RWPE2 (cell line): Measurements from ENCODE around the gene IGSF21.

Experiments used
- ATAC-seq: fragments of 200-7000 bp; cut with Tn5 transposase; 3 replicates; pipeline ENCODE4 v1.9.1; 2021; ENCODE audit warnings: low read depth
- DNase-seq: peaks from one replicate; pipeline ENCODE4 v3.0.0-alpha.2; 2020; ENCODE audit warnings: low spot score
- H3K27ac ChIP-seq: fragments of 450-650 bp; 2 replicates; pipeline ENCODE4 v1.5.1; 2017; ENCODE audit warnings: mild to moderate bottlenecking; ENCODE audit not compliant: poor library complexity, severe bottlenecking
- H3K27me3 ChIP-seq: fragments of 250-450 bp; sonication (Bioruptor Pico); 2 replicates; pipeline ENCODE4 v1.5.1; 2021; ENCODE audit warnings: mild to moderate bottlenecking, moderate library complexity; ENCODE audit not compliant: insufficient read depth, poor library complexity, severe bottlenecking
- H3K36me3 ChIP-seq: fragments of 250-450 bp; sonication (Bioruptor Pico); 2 replicates; pipeline ENCODE4 v1.5.1; 2020; ENCODE audit warnings: low read depth, mild to moderate bottlenecking, moderate library complexity
- H3K4me1 ChIP-seq: fragments of 250-450 bp; sonication (Bioruptor Pico); 2 replicates; pipeline ENCODE4 v1.5.1; 2021; ENCODE audit warnings: mild to moderate bottlenecking, moderate library complexity; ENCODE audit not compliant: insufficient read depth, poor library complexity, severe bottlenecking
- H3K4me3 ChIP-seq: fragments of 250-450 bp; sonication (Bioruptor Pico); 2 replicates; pipeline ENCODE4 v1.5.1; 2021; ENCODE audit warnings: mild to moderate bottlenecking, moderate library complexity; ENCODE audit not compliant: severe bottlenecking
- H3K9me3 ChIP-seq: fragments of 250-450 bp; sonication (Bioruptor Pico); 2 replicates; pipeline ENCODE4 v1.5.1; 2021; ENCODE audit warnings: mild to moderate bottlenecking, moderate library complexity; ENCODE audit not compliant: severe bottlenecking
- TF ChIP-seq, protein P1 (sequence below): fragments of 450-650 bp; IDR thresholded peaks from one replicate; pipeline ENCODE4 v1.5.1; 2017; ENCODE audit warnings: mild to moderate bottlenecking, moderate library complexity; ENCODE audit not compliant: poor library complexity, severe bottlenecking

Gene IGSF21

GRCh38 chr1:18373151-18373550 lies 265.6 kb downstream of the IGSF21 start:
- DNase-seq (no peak), ATAC-seq (no peak)
- no peak overlapping the region for H3K27ac ChIP-seq
- no peaks in the 10 kb centered on the region for H3K4me1 ChIP-seq
- H3K4me3 ChIP-seq = no peak overlapping the region
- H3K9me3 ChIP-seq = no peaks in the 10 kb centered on the region
- TF ChIP-seq, protein P1, sequence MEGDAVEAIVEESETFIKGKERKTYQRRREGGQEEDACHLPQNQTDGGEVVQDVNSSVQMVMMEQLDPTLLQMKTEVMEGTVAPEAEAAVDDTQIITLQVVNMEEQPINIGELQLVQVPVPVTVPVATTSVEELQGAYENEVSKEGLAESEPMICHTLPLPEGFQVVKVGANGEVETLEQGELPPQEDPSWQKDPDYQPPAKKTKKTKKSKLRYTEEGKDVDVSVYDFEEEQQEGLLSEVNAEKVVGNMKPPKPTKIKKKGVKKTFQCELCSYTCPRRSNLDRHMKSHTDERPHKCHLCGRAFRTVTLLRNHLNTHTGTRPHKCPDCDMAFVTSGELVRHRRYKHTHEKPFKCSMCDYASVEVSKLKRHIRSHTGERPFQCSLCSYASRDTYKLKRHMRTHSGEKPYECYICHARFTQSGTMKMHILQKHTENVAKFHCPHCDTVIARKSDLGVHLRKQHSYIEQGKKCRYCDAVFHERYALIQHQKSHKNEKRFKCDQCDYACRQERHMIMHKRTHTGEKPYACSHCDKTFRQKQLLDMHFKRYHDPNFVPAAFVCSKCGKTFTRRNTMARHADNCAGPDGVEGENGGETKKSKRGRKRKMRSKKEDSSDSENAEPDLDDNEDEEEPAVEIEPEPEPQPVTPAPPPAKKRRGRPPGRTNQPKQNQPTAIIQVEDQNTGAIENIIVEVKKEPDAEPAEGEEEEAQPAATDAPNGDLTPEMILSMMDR = no peak
- H3K36me3 ChIP-seq = no peaks in the 10 kb centered on the region
- no peaks in the 10 kb centered on the region for H3K27me3 ChIP-seq

DNA sequence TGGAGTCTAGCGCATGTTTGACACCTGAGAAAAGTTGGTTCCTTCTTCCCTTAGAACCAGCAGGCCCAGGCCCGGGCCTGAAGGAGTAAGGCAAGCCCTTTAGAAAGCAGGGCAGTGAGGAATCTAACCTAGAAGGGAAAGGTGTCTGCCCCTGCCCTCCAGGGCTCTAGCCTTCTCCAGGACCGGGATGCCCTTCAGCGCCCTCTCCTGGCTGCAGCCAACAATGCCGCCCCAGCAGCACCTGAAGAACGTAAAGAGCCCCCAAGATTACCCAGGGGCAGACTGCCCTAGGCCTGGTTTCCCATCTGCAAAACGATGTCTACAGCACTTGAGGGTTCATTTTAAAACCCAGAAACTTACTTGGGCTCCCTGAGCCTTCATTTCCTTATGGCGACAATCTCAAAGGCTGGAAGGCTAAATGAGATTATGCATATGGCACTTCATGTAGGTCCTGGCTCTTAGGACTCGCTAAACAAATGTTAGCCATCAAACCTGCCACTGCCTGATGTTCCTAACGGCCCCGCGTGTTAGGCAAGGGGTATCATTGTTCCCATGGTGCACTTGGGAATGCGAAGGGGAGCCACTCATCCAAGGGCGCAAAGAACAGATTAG lies 266.4 kb downstream of the IGSF21 start:
- Histone ChIP-seq H3K36me3 (no peaks in the 10 kb centered on the region), H3K27ac (no peak overlapping the region), H3K9me3 (no peaks in the 10 kb centered on the region), H3K4me3 (no peak overlapping the region), H3K4me1 (no peaks in the 10 kb centered on the region), H3K27me3 (no peaks in the 10 kb centered on the region)
- TF ChIP-seq, protein P1 = no peak
- ATAC-seq (no peak), DNase-seq (no peak)

- no peak for ATAC-seq
- Histone ChIP-seq H3K9me3 (no peaks in the 10 kb centered on the region), H3K27me3 (no peaks in the 10 kb centered on the region), H3K27ac (no peak overlapping the region), H3K4me3 (no peak overlapping the region), H3K36me3 (no peaks in the 10 kb centered on the region), H3K4me1 (no peaks in the 10 kb centered on the region)
- TF ChIP-seq, protein P1 = no peak
- DNase-seq = no peak
Observed at GRCh38 chr1:18376661-18377060, 269.1 kb downstream of the IGSF21 start.

DNA sequence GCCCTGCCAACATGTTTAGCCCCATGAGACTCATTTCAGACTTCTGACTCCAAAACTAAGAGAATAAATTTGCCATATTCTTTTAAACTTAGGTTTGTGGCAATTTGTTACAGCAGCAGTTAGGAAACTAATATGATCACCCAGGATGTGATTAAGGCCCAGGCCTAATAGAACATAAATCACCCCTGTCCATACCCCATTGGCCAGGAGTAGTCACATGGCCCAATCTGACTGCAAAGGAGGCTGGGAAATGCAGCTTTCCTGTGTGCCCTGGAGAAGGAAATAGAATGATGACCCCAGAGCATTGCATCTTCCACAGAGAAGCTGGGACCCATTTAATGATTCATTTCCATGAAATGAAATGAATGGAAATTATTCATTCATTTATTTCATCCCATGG lies 272.7 kb downstream of the IGSF21 start:
- no peaks in the 10 kb centered on the region for H3K36me3 ChIP-seq
- TF ChIP-seq, protein P1 = no peak
- H3K4me1 ChIP-seq = no peaks in the 10 kb centered on the region
- no peaks in the 10 kb centered on the region for H3K9me3 ChIP-seq
- no peak overlapping the region for H3K27ac ChIP-seq
- no peak for DNase-seq
- H3K4me3 ChIP-seq = no peak overlapping the region
- peaks cover 3% of the 10 kb centered on the region for H3K27me3 ChIP-seq
- no peak for ATAC-seq

DNA sequence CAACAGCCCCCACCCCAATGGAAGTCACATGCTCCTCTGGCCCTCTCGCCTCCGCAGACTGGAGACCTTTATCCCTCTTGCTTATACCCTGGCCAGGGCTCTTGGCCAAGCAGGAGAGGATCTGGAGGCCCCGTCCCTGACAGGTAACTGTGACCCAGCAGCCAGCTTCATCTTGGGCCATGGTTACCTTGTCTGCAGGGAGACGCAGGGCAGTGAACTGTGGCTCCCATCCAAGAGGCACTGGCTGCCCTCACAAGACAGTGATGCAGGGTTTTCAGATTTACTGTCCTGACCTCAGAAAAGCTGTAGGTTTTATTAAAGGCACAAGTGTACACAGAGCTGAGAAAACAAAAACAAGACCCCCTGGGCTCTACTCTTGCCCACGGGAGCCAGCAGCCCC lies 276.5 kb downstream of the IGSF21 start:
- peaks cover 18% of the 10 kb centered on the region for H3K27me3 ChIP-seq
- ATAC-seq = no peak
- TF ChIP-seq, protein P1 = no peak

More for the DNA sequence above, 276.5 kb downstream of the IGSF21 start:
- Histone ChIP-seq H3K4me1 (no peaks in the 10 kb centered on the region), H3K9me3 (no peaks in the 10 kb centered on the region), H3K27ac (no peak overlapping the region), H3K36me3 (no peaks in the 10 kb centered on the region), H3K4me3 (no peak overlapping the region)
- DNase-seq = no peak
